ENCODE data around the gene SEMA3A. TPM values are rescaled to one million over a fixed set of nuclear protein-coding genes. Genes with fewer than 3 reads are reported as not detected.

Gene SEMA3A
- polyA plus RNA-seq, 1 donor from 2014 or later: 0.08 TPM

DNA sequence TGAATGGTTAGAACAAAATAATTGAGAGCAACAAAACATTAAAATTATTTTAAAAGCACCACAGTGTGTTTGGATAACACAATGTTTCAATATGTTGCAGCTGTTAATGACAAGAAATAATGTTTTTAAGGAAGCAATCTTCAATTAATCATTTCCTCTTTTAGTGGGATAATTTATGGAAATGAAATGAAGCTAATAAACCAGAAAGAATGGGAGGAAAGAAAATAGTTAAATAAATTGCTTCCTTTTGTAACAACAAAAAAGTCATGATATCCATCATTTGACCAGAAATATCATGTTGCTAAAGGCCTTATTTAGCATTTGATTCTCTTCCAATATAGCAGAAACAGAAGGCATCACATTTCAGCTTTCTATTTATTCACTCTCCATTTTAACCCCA lies 224.5 kb downstream of the SEMA3A start:
- Mint-ChIP-seq H3K36me3 (no peaks in the 10 kb centered on the region), H3K4me1 (no peaks in the 10 kb centered on the region), H3K9me3 (no peaks in the 10 kb centered on the region), H3K27me3 (no peaks in the 10 kb centered on the region), H3K4me3 (no peak overlapping the region), H3K27ac (no peak overlapping the region)

DNA sequence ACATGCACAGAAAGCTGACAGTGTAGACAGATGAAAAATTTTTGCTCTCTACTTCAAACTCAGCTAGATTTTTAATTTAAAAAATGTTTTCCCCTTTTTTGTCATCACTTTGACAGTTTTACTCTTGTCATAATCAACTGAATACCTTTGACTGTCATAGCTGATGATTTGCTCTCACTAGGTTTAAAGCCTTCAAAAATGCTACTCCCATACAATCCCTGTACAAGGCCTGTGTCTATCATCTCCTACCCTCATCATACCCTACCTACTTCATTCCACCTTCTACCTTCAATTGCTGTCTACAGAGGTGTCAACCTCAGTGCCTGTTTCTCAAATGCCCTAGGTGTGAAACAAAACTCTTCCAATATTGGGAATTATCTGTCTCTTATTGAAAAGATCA lies 230.3 kb downstream of the SEMA3A start:
- Mint-ChIP-seq H3K9me3 (no peaks in the 10 kb centered on the region), H3K36me3 (no peaks in the 10 kb centered on the region), H3K27me3 (no peaks in the 10 kb centered on the region), H3K4me3 (no peak overlapping the region), H3K4me1 (no peaks in the 10 kb centered on the region), H3K27ac (no peak overlapping the region)

DNA sequence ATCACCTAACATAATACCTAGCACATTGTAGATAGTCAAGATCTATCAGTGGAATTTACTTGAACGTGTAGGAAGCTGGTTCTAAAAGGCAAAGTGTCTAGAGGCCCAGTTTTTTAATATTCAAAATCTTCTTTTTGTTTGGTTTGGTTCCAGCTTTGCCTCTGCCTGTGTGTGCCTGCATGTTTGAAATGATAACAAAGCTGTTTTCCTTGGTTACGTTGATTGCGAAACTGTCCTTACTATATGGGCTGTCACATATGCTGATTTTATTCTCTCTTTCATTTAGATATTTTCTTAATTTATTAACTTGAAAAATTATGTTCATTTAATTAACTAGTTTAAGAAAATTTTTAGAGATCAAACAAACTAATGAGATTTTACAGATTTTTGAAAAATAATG lies 237.3 kb downstream of the SEMA3A start:
- H3K36me3 Mint-ChIP-seq: no peaks in the 10 kb centered on the region
- H3K27me3 Mint-ChIP-seq: no peaks in the 10 kb centered on the region
- no peaks in the 10 kb centered on the region for H3K4me1 Mint-ChIP-seq
- no peak overlapping the region for H3K4me3 Mint-ChIP-seq
- H3K9me3 Mint-ChIP-seq: peaks cover 2 to 4% (median 2%) of the 10 kb centered on the region in 3 donors
- H3K27ac Mint-ChIP-seq: no peak overlapping the region

DNA sequence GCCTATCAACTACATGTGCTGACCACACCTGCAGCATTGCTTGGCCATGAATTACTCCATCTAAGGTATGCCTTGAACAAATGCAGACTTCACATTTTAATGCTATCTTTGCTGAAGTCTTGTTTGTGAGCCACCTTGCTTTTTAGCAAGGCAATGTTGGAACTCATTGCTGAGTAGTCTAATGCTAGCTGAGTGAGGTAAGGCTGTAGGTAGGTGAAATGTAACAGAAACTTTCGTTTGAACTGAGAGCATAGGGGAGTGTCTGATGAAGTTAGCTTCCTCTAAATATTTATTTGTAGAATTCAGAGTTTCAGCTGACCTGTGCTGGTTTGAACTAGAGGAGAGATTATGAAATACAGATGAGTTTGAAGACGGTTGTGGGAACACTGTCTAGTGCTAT lies 238.5 kb downstream of the SEMA3A start:
- peaks cover 2 to 4% (median 2%) of the 10 kb centered on the region in 3 donors for H3K9me3 Mint-ChIP-seq
- H3K27me3 Mint-ChIP-seq: no peaks in the 10 kb centered on the region
- H3K4me3 Mint-ChIP-seq: no peak overlapping the region
- no peak overlapping the region for H3K27ac Mint-ChIP-seq
- no peaks in the 10 kb centered on the region for H3K36me3 Mint-ChIP-seq
- H3K4me1 Mint-ChIP-seq: no peaks in the 10 kb centered on the region

DNA sequence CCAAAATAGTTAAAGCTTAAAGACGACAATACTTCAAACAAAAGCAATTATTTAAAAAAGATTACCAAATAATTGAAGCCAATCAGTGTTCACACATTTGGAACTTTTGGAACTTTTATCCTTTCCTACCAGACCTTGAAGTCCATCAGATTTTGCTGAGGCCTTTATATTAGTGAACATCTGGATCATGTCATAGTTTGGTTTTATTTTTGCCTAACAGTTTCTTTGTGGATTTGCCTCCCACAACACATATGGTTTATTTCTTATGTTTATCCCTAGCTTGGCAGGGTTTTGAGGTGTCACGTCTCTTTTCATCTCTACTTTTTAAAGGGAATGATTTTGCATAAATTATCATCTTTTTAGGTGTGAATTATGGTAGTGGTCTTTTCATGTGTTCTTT lies 242.4 kb downstream of the SEMA3A start:
- H3K36me3 Mint-ChIP-seq: no peaks in the 10 kb centered on the region
- peaks cover 2 to 4% (median 2%) of the 10 kb centered on the region in 3 donors for H3K9me3 Mint-ChIP-seq
- no peak overlapping the region for H3K27ac Mint-ChIP-seq
- H3K27me3 Mint-ChIP-seq: no peaks in the 10 kb centered on the region
- no peak overlapping the region for H3K4me3 Mint-ChIP-seq
- no peaks in the 10 kb centered on the region for H3K4me1 Mint-ChIP-seq

DNA sequence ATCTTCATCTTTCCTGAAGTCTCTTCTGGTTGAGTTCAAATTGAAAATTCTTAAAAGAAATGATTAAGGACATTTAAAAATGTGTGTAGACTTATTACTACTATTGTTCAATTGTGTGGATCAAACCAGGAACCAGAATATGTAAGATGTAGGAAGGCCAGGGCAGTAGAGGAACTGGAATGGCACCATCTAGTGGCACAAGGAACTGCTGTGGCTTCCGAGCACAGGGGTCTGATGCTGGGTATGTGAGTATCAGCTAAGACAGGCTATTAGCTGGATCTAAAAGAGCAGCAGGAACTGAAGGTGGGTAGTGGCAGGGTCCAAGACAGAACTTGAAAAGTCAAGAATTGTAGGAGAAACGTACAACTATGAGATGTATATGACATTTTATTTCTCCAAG lies 247.3 kb downstream of the SEMA3A start:
- Mint-ChIP-seq H3K27me3 (no peaks in the 10 kb centered on the region), H3K4me3 (no peak overlapping the region), H3K4me1 (no peaks in the 10 kb centered on the region), H3K9me3 (peaks cover 0 to 2% (median 0%) of the 10 kb centered on the region in 3 donors), H3K36me3 (no peaks in the 10 kb centered on the region), H3K27ac (no peak overlapping the region)

DNA sequence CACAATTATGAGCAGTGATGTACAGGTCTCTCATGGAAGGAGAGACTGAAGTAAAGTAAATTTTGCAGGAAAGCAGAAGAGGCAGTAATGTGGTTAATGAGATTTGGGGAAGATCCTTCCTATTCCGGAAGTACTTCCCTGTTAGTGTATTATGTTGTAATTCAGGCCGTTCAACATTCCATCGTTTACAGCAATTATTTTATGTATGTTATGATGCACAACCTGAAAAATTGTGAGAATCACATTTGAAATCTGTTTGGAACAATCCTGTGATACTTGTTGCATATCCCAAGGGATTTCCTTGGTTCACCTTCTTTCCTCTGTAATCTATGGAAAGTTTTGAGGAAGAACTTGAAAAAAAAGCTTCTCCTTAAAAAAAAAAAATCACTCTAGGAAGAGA lies 247.8 kb downstream of the SEMA3A start:
- H3K4me1 Mint-ChIP-seq: no peaks in the 10 kb centered on the region
- no peak overlapping the region for H3K4me3 Mint-ChIP-seq
- H3K27ac Mint-ChIP-seq: no peak overlapping the region
- no peaks in the 10 kb centered on the region for H3K27me3 Mint-ChIP-seq
- H3K36me3 Mint-ChIP-seq: no peaks in the 10 kb centered on the region
- peaks cover 0 to 2% (median 0%) of the 10 kb centered on the region in 3 donors for H3K9me3 Mint-ChIP-seq

DNA sequence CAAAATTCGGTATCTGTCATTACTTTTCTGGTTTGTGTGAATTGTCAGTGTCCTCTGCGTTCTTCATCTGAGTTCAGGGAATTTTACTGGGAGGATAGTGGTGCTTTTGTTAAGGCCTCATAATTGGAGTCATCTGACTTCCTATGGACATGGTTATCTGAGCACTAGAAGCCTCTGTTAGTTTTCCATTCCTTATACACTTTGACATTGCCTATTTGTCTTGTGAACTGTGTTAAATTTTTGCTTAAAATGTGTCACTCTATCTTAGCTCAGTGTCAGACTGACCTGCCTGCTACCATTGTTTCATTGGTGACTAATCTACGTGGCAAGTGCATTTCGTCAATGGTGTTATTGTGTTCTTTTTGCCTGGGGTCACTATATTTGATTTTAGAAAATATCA lies 253.3 kb downstream of the SEMA3A start:
- no peak overlapping the region for H3K27ac Mint-ChIP-seq
- H3K4me1 Mint-ChIP-seq: no peaks in the 10 kb centered on the region

DNA sequence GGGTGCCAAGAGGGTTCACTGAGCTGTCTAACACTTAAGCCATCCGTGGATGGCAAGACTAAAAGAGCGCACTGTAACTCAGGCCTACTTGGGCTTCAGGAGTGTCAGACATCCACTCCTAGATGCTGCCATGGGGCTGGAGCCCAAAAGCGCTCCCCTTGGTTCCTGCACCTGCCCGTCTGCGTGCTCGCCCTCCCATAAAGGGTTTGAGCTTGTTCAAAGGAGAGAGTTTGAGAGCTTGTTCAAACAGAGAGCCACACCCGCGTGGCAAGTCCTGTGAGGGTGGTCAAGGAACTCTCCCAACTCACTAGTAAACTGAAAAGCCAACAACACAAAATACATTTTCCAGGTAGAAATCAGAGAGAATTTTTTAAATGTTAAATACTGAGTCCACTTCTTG lies 256.7 kb downstream of the SEMA3A start:
- Mint-ChIP-seq H3K27ac (no peak overlapping the region), H3K4me3 (no peak overlapping the region), H3K9me3 (no peaks in the 10 kb centered on the region), H3K36me3 (peaks cover 2% of the 10 kb centered on the region), H3K4me1 (no peaks in the 10 kb centered on the region), H3K27me3 (no peaks in the 10 kb centered on the region)

More for the DNA sequence above, 253.3 kb downstream of the SEMA3A start:
- no peak overlapping the region for H3K4me3 Mint-ChIP-seq
- no peaks in the 10 kb centered on the region for H3K27me3 Mint-ChIP-seq
- H3K36me3 Mint-ChIP-seq: peaks cover 2% of the 10 kb centered on the region
- no peaks in the 10 kb centered on the region for H3K9me3 Mint-ChIP-seq

DNA sequence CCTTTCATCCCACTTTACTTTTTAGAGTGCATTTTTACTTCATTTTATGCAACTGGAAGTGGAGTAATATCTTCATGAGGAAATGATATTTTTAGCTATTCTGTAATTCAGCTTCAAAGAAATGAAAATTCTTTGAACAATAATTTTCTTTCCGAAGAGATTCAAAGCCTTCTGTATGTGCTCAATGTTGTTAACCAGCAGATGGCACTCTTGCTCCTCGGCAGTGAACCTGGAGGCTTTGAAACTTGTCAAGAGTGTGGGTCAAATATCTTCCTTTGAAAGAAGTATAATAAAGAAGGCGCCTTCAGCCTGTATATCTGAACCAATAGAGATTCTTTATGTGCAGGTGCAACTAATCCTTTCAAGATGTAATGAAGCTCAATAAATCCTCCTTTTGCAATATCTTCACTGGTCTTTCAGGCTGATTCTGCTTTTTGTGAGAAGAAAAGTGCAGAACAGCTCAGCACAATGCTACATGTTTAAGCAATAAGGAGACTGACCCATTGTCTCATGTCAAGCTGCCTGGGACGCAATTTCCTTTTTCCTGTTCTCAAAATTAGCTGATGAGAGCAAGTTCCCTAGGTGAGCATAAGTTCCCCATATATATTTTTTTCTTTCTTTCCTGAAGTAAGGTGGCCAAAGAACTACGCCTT lies 258.4 kb downstream of the SEMA3A start:
- no peak overlapping the region for H3K27ac Mint-ChIP-seq
- no peaks in the 10 kb centered on the region for H3K4me1 Mint-ChIP-seq
- no peaks in the 10 kb centered on the region for H3K9me3 Mint-ChIP-seq
- H3K4me3 Mint-ChIP-seq: no peak overlapping the region
- no peaks in the 10 kb centered on the region for H3K27me3 Mint-ChIP-seq
- H3K36me3 Mint-ChIP-seq: peaks cover under 1% of the 10 kb centered on the region

DNA sequence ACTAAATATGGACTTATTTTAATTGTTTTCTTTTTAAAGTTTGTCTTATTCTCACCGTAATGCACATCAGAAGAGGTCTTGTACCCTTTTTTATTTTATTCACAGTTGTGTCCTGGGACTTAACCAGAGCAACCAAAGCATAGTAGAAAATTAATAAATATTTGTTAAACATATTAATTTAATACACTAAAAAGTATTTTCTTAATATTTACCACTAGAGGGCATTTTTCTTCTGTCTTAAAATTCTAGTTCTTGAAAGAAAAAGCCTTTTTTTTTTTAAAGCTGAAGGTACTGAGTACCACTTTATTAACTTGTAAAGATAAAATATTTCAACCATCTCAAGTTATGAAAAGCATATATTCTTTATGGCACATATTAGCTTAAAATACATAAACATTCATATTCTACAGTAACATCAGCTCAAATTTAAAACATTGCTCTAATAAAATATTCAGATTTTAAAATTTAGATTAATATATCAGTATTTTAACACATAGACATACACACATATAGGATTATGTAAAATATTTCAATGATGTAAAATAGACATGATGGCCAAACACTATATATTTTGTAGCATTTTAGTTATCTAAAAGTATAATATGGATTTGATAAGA lies 260.4 kb downstream of the SEMA3A start:
- Mint-ChIP-seq H3K27ac (no peak overlapping the region), H3K9me3 (peaks cover 0 to 2% (median 0%) of the 10 kb centered on the region in 3 donors), H3K4me3 (no peak overlapping the region)

DNA sequence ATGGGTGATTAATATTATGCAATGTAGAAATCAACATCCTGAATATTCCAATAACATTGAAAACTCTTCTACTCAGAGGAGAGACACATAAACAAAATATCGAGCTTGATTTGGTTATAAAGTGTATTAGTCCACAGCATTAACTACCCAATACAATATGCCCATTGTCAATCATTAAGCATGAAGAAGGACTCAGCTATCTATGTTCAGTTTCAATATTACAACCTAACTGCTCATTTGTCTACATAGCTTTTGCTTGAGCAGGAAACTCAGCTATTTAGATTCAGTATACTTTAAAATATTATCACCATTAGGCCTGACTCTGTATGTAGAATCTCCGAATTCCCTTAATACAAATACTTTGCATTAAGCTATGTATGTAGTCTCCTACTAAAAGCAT lies 262.6 kb downstream of the SEMA3A start:
- no peaks in the 10 kb centered on the region for H3K4me1 Mint-ChIP-seq
- no peaks in the 10 kb centered on the region for H3K36me3 Mint-ChIP-seq
- no peak overlapping the region for H3K27ac Mint-ChIP-seq
- H3K27me3 Mint-ChIP-seq: no peaks in the 10 kb centered on the region
- no peak overlapping the region for H3K4me3 Mint-ChIP-seq
- H3K9me3 Mint-ChIP-seq: peaks cover 0 to 2% (median 0%) of the 10 kb centered on the region in 3 donors

More for the DNA sequence above, 260.4 kb downstream of the SEMA3A start:
- Mint-ChIP-seq H3K27me3 (no peaks in the 10 kb centered on the region), H3K4me1 (no peaks in the 10 kb centered on the region), H3K36me3 (no peaks in the 10 kb centered on the region)

DNA sequence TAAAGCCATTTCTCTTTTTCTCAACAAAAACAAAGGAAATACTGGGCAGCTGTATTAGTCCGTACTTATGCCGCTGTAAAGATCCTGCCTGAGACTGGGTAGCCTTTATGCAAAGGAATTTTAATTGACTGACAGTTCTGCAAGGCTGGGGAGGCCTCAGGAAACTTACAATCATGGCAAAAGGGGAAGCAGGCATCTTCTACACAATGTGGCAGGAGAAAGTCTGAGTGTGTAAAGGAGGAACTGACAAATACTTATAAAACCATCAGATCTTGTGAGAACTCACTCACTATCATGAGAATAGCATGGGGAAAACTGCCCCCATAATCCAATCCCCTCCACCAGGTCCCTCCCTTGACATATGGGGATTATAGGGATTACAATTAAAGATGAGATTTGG lies 264.3 kb downstream of the SEMA3A start:
- peaks cover 0 to 2% (median 0%) of the 10 kb centered on the region in 3 donors for H3K9me3 Mint-ChIP-seq
- H3K36me3 Mint-ChIP-seq: no peaks in the 10 kb centered on the region
- H3K27ac Mint-ChIP-seq: no peak overlapping the region
- no peaks in the 10 kb centered on the region for H3K27me3 Mint-ChIP-seq
- no peaks in the 10 kb centered on the region for H3K4me1 Mint-ChIP-seq
- H3K4me3 Mint-ChIP-seq: no peak overlapping the region

DNA sequence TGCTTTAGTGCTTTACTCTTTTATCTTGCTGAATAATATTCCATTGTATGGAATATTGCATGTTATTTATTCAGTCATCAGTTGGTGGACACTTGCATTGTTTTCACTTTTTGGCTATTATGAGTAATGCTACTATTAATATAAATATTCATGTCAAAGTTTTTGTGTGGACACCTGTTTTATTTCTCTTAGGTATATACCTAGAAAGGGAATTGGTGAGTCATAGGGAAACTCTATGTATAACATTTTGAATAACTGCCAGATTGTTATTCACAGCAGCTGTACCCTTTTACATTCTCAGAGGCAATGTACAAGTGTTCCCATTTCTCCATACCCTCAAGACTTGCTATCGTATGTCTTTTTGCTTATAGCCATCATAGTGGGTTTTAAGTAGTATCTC lies 268.7 kb downstream of the SEMA3A start:
- Mint-ChIP-seq H3K27ac (no peak overlapping the region), H3K36me3 (no peaks in the 10 kb centered on the region), H3K4me3 (no peak overlapping the region), H3K4me1 (no peaks in the 10 kb centered on the region), H3K27me3 (no peaks in the 10 kb centered on the region), H3K9me3 (peaks cover 0 to 2% (median 0%) of the 10 kb centered on the region in 3 donors)

DNA sequence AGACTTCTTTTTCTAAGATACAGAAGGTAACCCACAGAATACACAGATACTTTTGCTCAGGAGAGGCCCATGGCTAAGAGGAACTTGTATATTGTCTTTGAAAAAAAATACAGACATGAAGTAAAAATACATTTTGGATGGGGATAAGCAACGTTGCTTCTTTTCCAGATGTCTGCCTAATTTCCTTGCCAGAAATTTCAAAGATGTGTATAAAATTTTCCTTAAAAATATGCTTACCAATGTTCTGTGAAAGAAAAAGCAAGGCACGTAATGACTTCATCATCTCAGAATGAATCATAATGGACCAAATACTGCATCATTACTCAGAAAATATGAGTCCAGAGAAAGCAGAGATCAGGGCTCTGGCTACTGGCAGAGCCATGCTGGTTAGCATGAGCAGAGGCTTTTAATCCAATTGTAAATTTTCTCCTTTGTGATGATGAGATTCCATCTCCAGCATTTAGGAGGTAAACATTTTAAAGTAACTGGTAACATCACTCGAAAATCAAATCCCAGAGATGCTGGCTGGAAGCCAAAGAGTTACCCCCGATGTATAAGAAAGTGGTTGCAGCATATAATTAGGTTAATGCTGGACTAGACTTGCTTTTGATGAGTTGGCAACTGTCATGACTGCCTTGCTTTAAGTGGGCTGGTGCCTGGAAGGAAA lies 272.5 kb downstream of the SEMA3A start:
- H3K9me3 Mint-ChIP-seq: peaks cover 0 to 3% (median 0%) of the 10 kb centered on the region in 3 donors
- no peak overlapping the region for H3K4me3 Mint-ChIP-seq
- no peaks in the 10 kb centered on the region for H3K27me3 Mint-ChIP-seq
- no peaks in the 10 kb centered on the region for H3K36me3 Mint-ChIP-seq
- H3K4me1 Mint-ChIP-seq: no peaks in the 10 kb centered on the region
- no peak overlapping the region for H3K27ac Mint-ChIP-seq
